ENCODE results near the gene ZFTA. TPM values are rescaled to one million over a fixed set of nuclear protein-coding genes. Genes with fewer than 3 reads are reported as not detected.
A peak's percentile ranks its signal among the peaks of the same experiment; 100 is the strongest.

The ZFTA gene
- total RNA-seq, 1 donor from 2014 or later = 62.1 TPM

- Mint-ChIP-seq H3K36me3 (peaks cover 26% of the 10 kb centered on the region), H3K27ac (no peak overlapping the region), H3K27me3 (ENCODE audit: low read depth) (no peaks in the 10 kb centered on the region), H3K4me3 (no peak overlapping the region), H3K4me1 (no peaks in the 10 kb centered on the region), H3K9me3 (no peaks in the 10 kb centered on the region)
- DNase-seq (ENCODE audit: low spot score in 2 of 2, unreplicated experiment in 2 of 2) = no peak
- TF ChIP-seq CTCF (IDR thresholded peaks at IDR 0.05; ENCODE audit: unreplicated experiment) = no peak
Observed at GRCh38 chr11:63749624-63750023, 19.0 kb downstream of the ZFTA start.

GRCh38 chr11:63747011-63747410, 21.6 kb downstream of the ZFTA start:
- no peaks in the 10 kb centered on the region for H3K4me1 Mint-ChIP-seq
- peaks cover 11% of the 10 kb centered on the region for H3K36me3 Mint-ChIP-seq
- TF ChIP-seq CTCF (IDR thresholded peaks at IDR 0.05; ENCODE audit: unreplicated experiment) = no peak
- H3K27me3 Mint-ChIP-seq (ENCODE audit: low read depth) = no peaks in the 10 kb centered on the region
- DNase-seq (ENCODE audit: low spot score in 2 of 2, unreplicated experiment in 2 of 2) = no peak
- H3K27ac Mint-ChIP-seq = no peak overlapping the region
- H3K9me3 Mint-ChIP-seq = no peaks in the 10 kb centered on the region
- no peak overlapping the region for H3K4me3 Mint-ChIP-seq

GRCh38 chr11:63745304-63746170, 23.0 kb downstream of the ZFTA start:
- Mint-ChIP-seq H3K4me1 (no peaks in the 10 kb centered on the region), H3K4me3 (no peak overlapping the region), H3K9me3 (no peaks in the 10 kb centered on the region), H3K27me3 (ENCODE audit: low read depth) (no peaks in the 10 kb centered on the region), H3K27ac (peak overlapping the region; percentile 13), H3K36me3 (peaks cover 4% of the 10 kb centered on the region)
- no peak for DNase-seq (ENCODE audit: low spot score in 2 of 2, unreplicated experiment in 2 of 2)
- no peak for TF ChIP-seq CTCF (IDR thresholded peaks at IDR 0.05; ENCODE audit: unreplicated experiment)

DNA sequence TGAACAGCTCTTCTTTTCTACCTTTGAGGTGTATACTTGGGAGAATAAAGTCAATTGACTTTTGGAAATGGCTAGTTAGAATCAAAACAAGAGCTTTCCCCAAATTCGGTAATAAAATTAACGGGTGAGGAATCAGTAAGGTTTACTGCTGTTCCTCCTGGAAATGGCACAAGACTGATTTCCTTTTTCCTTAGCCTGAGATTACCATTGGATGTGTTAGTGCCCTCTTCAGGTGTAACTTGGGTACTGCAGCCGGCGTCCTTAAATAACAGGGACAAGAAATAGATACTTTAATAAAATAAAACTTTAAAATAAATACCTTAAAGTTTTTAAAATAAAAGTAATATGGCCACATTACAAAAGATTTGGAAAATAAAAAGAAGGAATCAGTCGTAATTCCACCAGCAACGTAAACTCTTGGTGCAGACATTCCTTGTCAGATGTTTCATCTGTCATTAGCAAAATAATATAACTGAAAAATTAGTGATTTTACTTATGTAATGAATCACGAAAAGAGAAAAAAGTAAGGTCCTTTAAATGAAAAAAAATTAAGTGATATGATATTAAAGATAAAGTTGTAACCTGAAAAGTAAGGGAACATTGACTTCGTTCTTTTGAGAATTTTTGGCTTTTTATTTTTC, 29.7 kb downstream of the ZFTA start:
- DNase-seq (ENCODE audit: low spot score in 2 of 2, unreplicated experiment in 2 of 2) = peak; percentile 33 to 79
- peak; percentile 98 for TF ChIP-seq CTCF (IDR thresholded peaks at IDR 0.05; ENCODE audit: unreplicated experiment)
- peaks cover 15% of the 10 kb centered on the region for H3K4me1 Mint-ChIP-seq

GRCh38 chr11:63737718-63738117, 30.9 kb downstream of the ZFTA start:
- H3K4me3 Mint-ChIP-seq = no peak overlapping the region
- H3K27me3 Mint-ChIP-seq (ENCODE audit: low read depth) = no peaks in the 10 kb centered on the region
- H3K9me3 Mint-ChIP-seq = no peaks in the 10 kb centered on the region
- no peak for TF ChIP-seq CTCF (IDR thresholded peaks at IDR 0.05; ENCODE audit: unreplicated experiment)
- H3K36me3 Mint-ChIP-seq = peaks cover 1% of the 10 kb centered on the region
- H3K27ac Mint-ChIP-seq = peak overlapping the region; percentile 45
- DNase-seq (ENCODE audit: low spot score in 2 of 2, unreplicated experiment in 2 of 2) = no peak
- peaks cover 15% of the 10 kb centered on the region for H3K4me1 Mint-ChIP-seq

More for the DNA sequence above, 29.7 kb downstream of the ZFTA start:
- peaks cover 1% of the 10 kb centered on the region for H3K36me3 Mint-ChIP-seq
- H3K4me3 Mint-ChIP-seq = no peak overlapping the region
- H3K9me3 Mint-ChIP-seq = no peaks in the 10 kb centered on the region
- peak overlapping the region; percentile 76 for H3K27ac Mint-ChIP-seq
- no peaks in the 10 kb centered on the region for H3K27me3 Mint-ChIP-seq (ENCODE audit: low read depth)

Data from mesothelial cell of epicardium (in vitro differentiated cells).